ENCODE results near the gene GMCL2. TPM values are rescaled to one million over a fixed set of nuclear protein-coding genes. Genes with fewer than 3 reads are reported as not detected.

The GMCL2 gene
- polyA plus RNA-seq, 1 donor (not counting 4 experiments of a cell fraction or from before 2014, with no cell fraction given): not detected

DNA sequence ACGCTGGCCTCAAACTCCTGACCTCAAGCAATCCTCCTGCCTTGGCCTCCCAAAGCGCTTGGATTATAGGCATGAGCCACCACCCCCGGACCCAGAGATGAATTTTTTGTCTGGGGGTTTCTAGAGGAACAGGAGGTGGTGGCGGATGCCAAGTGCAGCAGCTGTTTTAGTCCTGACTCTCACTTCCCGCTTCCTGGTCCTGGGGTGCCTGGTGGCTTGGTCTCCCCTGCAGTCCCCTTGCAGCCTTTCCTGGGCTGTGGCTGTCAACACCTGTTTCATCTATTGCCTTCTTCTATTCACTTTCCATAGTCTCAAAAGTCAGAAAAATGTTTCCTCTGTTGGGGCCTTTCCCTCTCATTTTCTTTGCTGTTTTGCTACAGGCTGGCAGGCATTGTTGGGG lies 27.0 kb downstream of the GMCL2 start:
- FAIRE-seq (no peak), DNase-seq (ENCODE audit: low read depth, low spot score) (no peak)
- TF ChIP-seq, protein P1, sequence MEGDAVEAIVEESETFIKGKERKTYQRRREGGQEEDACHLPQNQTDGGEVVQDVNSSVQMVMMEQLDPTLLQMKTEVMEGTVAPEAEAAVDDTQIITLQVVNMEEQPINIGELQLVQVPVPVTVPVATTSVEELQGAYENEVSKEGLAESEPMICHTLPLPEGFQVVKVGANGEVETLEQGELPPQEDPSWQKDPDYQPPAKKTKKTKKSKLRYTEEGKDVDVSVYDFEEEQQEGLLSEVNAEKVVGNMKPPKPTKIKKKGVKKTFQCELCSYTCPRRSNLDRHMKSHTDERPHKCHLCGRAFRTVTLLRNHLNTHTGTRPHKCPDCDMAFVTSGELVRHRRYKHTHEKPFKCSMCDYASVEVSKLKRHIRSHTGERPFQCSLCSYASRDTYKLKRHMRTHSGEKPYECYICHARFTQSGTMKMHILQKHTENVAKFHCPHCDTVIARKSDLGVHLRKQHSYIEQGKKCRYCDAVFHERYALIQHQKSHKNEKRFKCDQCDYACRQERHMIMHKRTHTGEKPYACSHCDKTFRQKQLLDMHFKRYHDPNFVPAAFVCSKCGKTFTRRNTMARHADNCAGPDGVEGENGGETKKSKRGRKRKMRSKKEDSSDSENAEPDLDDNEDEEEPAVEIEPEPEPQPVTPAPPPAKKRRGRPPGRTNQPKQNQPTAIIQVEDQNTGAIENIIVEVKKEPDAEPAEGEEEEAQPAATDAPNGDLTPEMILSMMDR (optimal IDR thresholded peaks at IDR 0.05 in 1 of 3, IDR thresholded peaks at IDR 0.05 in 1 of 3, conservative IDR thresholded peaks at IDR 0.05 in 1 of 3; ENCODE audit: extremely low read depth in 1 of 3, insufficient read depth in 2 of 3, low read length in 3 of 3): no peak
- TF ChIP-seq EZH2 (IDR thresholded peaks at IDR 0.05; ENCODE audit: low read length): no peak
- Histone ChIP-seq H3K4me1 (ENCODE audit: control insufficient read depth, extremely low read depth, insufficient read depth, low read length) (peaks cover 2% of the 10 kb centered on the region), H3K36me3 (ENCODE audit: control insufficient read depth in 2 of 2, extremely low read depth in 1 of 2, insufficient read depth in 2 of 2, low read length in 2 of 2) (no peaks in the 10 kb centered on the region), H3K79me2 (ENCODE audit: control insufficient read depth, insufficient read depth, low read length) (no peaks in the 10 kb centered on the region), H3K9ac (ENCODE audit: control insufficient read depth, extremely low read depth, insufficient read depth, low read length) (no peak overlapping the region), H3K27me3 (ENCODE audit: control insufficient read depth, extremely low read depth, insufficient read depth, low read length) (peaks cover 4% of the 10 kb centered on the region), H4K20me1 (ENCODE audit: control insufficient read depth, extremely low read depth, insufficient read depth, low read length) (no peaks in the 10 kb centered on the region), H3K9me3 (ENCODE audit: control insufficient read depth, low read depth, low read length) (no peaks in the 10 kb centered on the region), H3K4me3 (ENCODE audit: control insufficient read depth in 2 of 3, extremely low read depth in 1 of 3, insufficient read depth in 2 of 3, low read depth in 1 of 3, low read length in 3 of 3) (no peak overlapping the region), H3K27ac (ENCODE audit: control insufficient read depth, insufficient read depth, low read length) (no peak overlapping the region), H2AFZ (ENCODE audit: control insufficient read depth, low read length) (no peak overlapping the region), H3K4me2 (ENCODE audit: control insufficient read depth, extremely low read depth, insufficient read depth, low read depth, low read length) (no peak overlapping the region), H3K9me1 (ENCODE audit: control insufficient read depth, extremely low read depth, insufficient read depth, low read length) (no peaks in the 10 kb centered on the region)
- dilution Hi-C loops (cut with MboI; ENCODE audit: extremely low pct_ligation_motif_present, low sequenced_read_pairs): no loop called here

DNA sequence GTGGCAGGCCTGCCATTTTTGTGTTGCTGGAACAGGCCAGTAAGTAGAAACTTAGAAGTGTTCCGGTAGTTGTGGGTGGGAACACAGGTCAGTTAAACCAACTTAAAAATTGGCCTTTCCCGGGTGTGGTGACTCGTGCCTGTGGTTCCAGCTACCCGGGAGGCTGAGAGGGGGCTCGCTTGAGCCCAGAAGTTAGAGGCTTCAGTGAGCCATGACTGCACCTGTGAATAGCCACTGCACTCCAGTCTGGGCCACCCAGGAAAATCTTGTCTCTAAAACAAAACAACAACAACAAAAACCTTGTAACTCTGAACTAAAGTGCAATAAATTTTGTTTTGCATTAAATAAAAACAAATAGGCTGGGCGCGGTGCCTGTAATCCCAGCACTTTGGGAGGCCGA lies 32.1 kb downstream of the GMCL2 start:
- no peak for FAIRE-seq

More for the DNA sequence above, 32.1 kb downstream of the GMCL2 start:
- Histone ChIP-seq H3K36me3 (ENCODE audit: control insufficient read depth in 2 of 2, extremely low read depth in 1 of 2, insufficient read depth in 2 of 2, low read length in 2 of 2) (peaks cover 9 to 14% of the 10 kb centered on the region in 2 experiments), H3K4me3 (ENCODE audit: control insufficient read depth in 2 of 3, extremely low read depth in 1 of 3, insufficient read depth in 2 of 3, low read depth in 1 of 3, low read length in 3 of 3) (no peak overlapping the region), H3K9me1 (ENCODE audit: control insufficient read depth, extremely low read depth, insufficient read depth, low read length) (no peaks in the 10 kb centered on the region), H4K20me1 (ENCODE audit: control insufficient read depth, extremely low read depth, insufficient read depth, low read length) (no peaks in the 10 kb centered on the region), H3K27me3 (ENCODE audit: control insufficient read depth, extremely low read depth, insufficient read depth, low read length) (no peaks in the 10 kb centered on the region), H3K4me1 (ENCODE audit: control insufficient read depth, extremely low read depth, insufficient read depth, low read length) (peaks cover 10% of the 10 kb centered on the region), H3K4me2 (ENCODE audit: control insufficient read depth, extremely low read depth, insufficient read depth, low read depth, low read length) (no peak overlapping the region), H2AFZ (ENCODE audit: control insufficient read depth, low read length) (no peak overlapping the region), H3K27ac (ENCODE audit: control insufficient read depth, insufficient read depth, low read length) (no peak overlapping the region), H3K9ac (ENCODE audit: control insufficient read depth, extremely low read depth, insufficient read depth, low read length) (no peak overlapping the region), H3K79me2 (ENCODE audit: control insufficient read depth, insufficient read depth, low read length) (peaks cover 21% of the 10 kb centered on the region), H3K9me3 (ENCODE audit: control insufficient read depth, low read depth, low read length) (no peaks in the 10 kb centered on the region)
- dilution Hi-C loops (cut with MboI; ENCODE audit: extremely low pct_ligation_motif_present, low sequenced_read_pairs): no loop called here
- no peak for DNase-seq (ENCODE audit: low read depth, low spot score)
- no peak for TF ChIP-seq EZH2 (IDR thresholded peaks at IDR 0.05; ENCODE audit: low read length)
- TF ChIP-seq, protein P1 (optimal IDR thresholded peaks at IDR 0.05 in 1 of 3, IDR thresholded peaks at IDR 0.05 in 1 of 3, conservative IDR thresholded peaks at IDR 0.05 in 1 of 3; ENCODE audit: extremely low read depth in 1 of 3, insufficient read depth in 2 of 3, low read length in 3 of 3): no peak
